ENCODE results near the gene ATOH1.

The ATOH1 gene

GRCh38 chr4:93835929-93836328, 7.4 kb downstream of the ATOH1 start:
- no peak for DNase-seq

- DNase-seq = no peak
These were observed 11.2 kb downstream of the ATOH1 start for GRCh38 chr4:93839704-93840103.

GRCh38 chr4:93841803-93842345, 13.3 kb downstream of the ATOH1 start:
- DNase-seq = no peak

- no peak for DNase-seq
These were observed 14.2 kb downstream of the ATOH1 start for GRCh38 chr4:93842601-93843252.

- DNase-seq = no peak
These were observed 15.2 kb downstream of the ATOH1 start for GRCh38 chr4:93843772-93844171.

GRCh38 chr4:93852680-93853079, 24.1 kb downstream of the ATOH1 start:
- DNase-seq = no peak

- no peak for DNase-seq
These were observed 27.4 kb downstream of the ATOH1 start for GRCh38 chr4:93855926-93856325.

- no peak for DNase-seq
These were observed 37.1 kb downstream of the ATOH1 start for GRCh38 chr4:93865650-93866049.

GRCh38 chr4:93867416-93868001, 39.0 kb downstream of the ATOH1 start:
- no peak for DNase-seq

- no peak for DNase-seq
These were observed 42.4 kb downstream of the ATOH1 start for GRCh38 chr4:93870876-93871458.

- no peak for DNase-seq
These were observed 48.2 kb downstream of the ATOH1 start for GRCh38 chr4:93876754-93877153.

- DNase-seq = no peak
These were observed 50.0 kb downstream of the ATOH1 start for GRCh38 chr4:93878566-93878965.

- DNase-seq = no peak
These were observed 51.4 kb downstream of the ATOH1 start for GRCh38 chr4:93879919-93880318.

Data from NCI-H2227 treated with DMSO at 0.1 percent for 48 hours (cell line).